ENCODE measurements around the gene ASB6. TPM values are rescaled to one million over a fixed set of nuclear protein-coding genes. Genes with fewer than 3 reads are reported as not detected.

The ASB6 gene
- total RNA-seq, 1 donor from 2014 or later = 9.2 TPM

- no peak overlapping the region for H3K27ac ChIP-seq
- Mint-ChIP-seq H3K9me3 (no peaks in the 10 kb centered on the region), H3K27me3 (ENCODE audit: insufficient read depth, low read depth) (peaks cover 19% of the 10 kb centered on the region), H3K4me3 (peak overlapping the region; percentile 51), H3K4me1 (peaks cover 69% of the 10 kb centered on the region), H3K27ac (no peak overlapping the region), H3K36me3 (no peaks in the 10 kb centered on the region)
- H4K20me1 ChIP-seq (ENCODE audit: low read depth) = no peaks in the 10 kb centered on the region
- H3K79me2 ChIP-seq (ENCODE audit: low read depth) = no peaks in the 10 kb centered on the region
- no peak for DNase-seq (ENCODE audit: low spot score)
- H3K27me3 ChIP-seq = no peaks in the 10 kb centered on the region
- no peak overlapping the region for H3K9ac ChIP-seq
- H3K4me1 ChIP-seq = peaks cover 19% of the 10 kb centered on the region
- H3K4me3 ChIP-seq = no peak overlapping the region
- H3K9me3 ChIP-seq (ENCODE audit: low read depth) = no peaks in the 10 kb centered on the region
- no peak overlapping the region for H3K4me2 ChIP-seq
- TF ChIP-seq EZH2phosphoT487 (IDR thresholded peaks at IDR 0.05) = no peak
- no peak for TF ChIP-seq EZH2 (IDR thresholded peaks at IDR 0.05)
- no peak for TF ChIP-seq CTCF (IDR thresholded peaks at IDR 0.05)
- no peaks in the 10 kb centered on the region for H3K36me3 ChIP-seq
- no peak overlapping the region for H2AFZ ChIP-seq (replicated peaks)
- peaks cover 19% of the 10 kb centered on the region for H3F3A ChIP-seq (ENCODE audit: low read depth)
These were observed 55.3 kb downstream of the ASB6 start for GRCh38 chr9:129586685-129587084.

- no peaks in the 10 kb centered on the region for H3K27me3 ChIP-seq
- H3K4me2 ChIP-seq = no peak overlapping the region
- no peaks in the 10 kb centered on the region for H3K79me2 ChIP-seq (ENCODE audit: low read depth)
- Mint-ChIP-seq H3K9me3 (no peaks in the 10 kb centered on the region), H3K27me3 (ENCODE audit: insufficient read depth, low read depth) (peaks cover 16% of the 10 kb centered on the region), H3K27ac (peak overlapping the region; percentile 64), H3K4me1 (peaks cover 66% of the 10 kb centered on the region), H3K4me3 (no peak overlapping the region), H3K36me3 (no peaks in the 10 kb centered on the region)
- H3K4me1 ChIP-seq = peaks cover 19% of the 10 kb centered on the region
- H3K9me3 ChIP-seq (ENCODE audit: low read depth) = no peaks in the 10 kb centered on the region
- no peak overlapping the region for H3K4me3 ChIP-seq
- no peak overlapping the region for H2AFZ ChIP-seq (replicated peaks)
- no peak overlapping the region for H3K9ac ChIP-seq
- no peaks in the 10 kb centered on the region for H3K36me3 ChIP-seq
- H4K20me1 ChIP-seq (ENCODE audit: low read depth) = no peaks in the 10 kb centered on the region
- H3K27ac ChIP-seq = no peak overlapping the region
- peaks cover 19% of the 10 kb centered on the region for H3F3A ChIP-seq (ENCODE audit: low read depth)
- no peak for TF ChIP-seq EZH2phosphoT487 (IDR thresholded peaks at IDR 0.05)
- no peak for TF ChIP-seq CTCF (IDR thresholded peaks at IDR 0.05)
- no peak for TF ChIP-seq EZH2 (IDR thresholded peaks at IDR 0.05)
- DNase-seq (ENCODE audit: low spot score) = no peak
These were observed 55.7 kb downstream of the ASB6 start for GRCh38 chr9:129586245-129586644.

GRCh38 chr9:129585352-129585751 lies 56.6 kb downstream of the ASB6 start:
- peaks cover 18% of the 10 kb centered on the region for H3K27me3 Mint-ChIP-seq (ENCODE audit: insufficient read depth, low read depth)
- no peaks in the 10 kb centered on the region for H3K36me3 Mint-ChIP-seq
- no peak for TF ChIP-seq CTCF (IDR thresholded peaks at IDR 0.05)
- peaks cover 58% of the 10 kb centered on the region for H3K4me1 Mint-ChIP-seq
- Histone ChIP-seq H3K9me3 (ENCODE audit: low read depth) (no peaks in the 10 kb centered on the region), H3K79me2 (ENCODE audit: low read depth) (no peaks in the 10 kb centered on the region), H3K36me3 (no peaks in the 10 kb centered on the region), H3F3A (ENCODE audit: low read depth) (peaks cover 13% of the 10 kb centered on the region), H3K4me2 (no peak overlapping the region), H3K27me3 (no peaks in the 10 kb centered on the region), H3K4me1 (peaks cover 11% of the 10 kb centered on the region), H3K9ac (no peak overlapping the region), H4K20me1 (ENCODE audit: low read depth) (no peaks in the 10 kb centered on the region), H2AFZ (replicated peaks) (no peak overlapping the region), H3K4me3 (no peak overlapping the region), H3K27ac (no peak overlapping the region)
- peak overlapping the region; percentile 26 for H3K27ac Mint-ChIP-seq
- no peaks in the 10 kb centered on the region for H3K9me3 Mint-ChIP-seq
- H3K4me3 Mint-ChIP-seq = no peak overlapping the region
- DNase-seq (ENCODE audit: low spot score) = no peak

Other genes starting within 250 kb of the ASB6 start
- gene C9orf50, start 21.1 kb downstream of the ASB6 start, total RNA-seq (ENCODE audit: low replicate concordance) = not detected in 2 replicates
- 22.2 and 29.8 TPM in 2 replicates for gene NTMT1, start 16.0 kb downstream of the ASB6 start, total RNA-seq (ENCODE audit: low replicate concordance)
- gene PRRX2, start 23.5 kb upstream of the ASB6 start, total RNA-seq (ENCODE audit: low replicate concordance) = 1.5 and 5.2 TPM in 2 replicates
- gene PTGES, start 110.9 kb upstream of the ASB6 start, total RNA-seq (ENCODE audit: low replicate concordance) = 2.3 and 2.9 TPM in 2 replicates
- gene TOR1B, start 161.0 kb upstream of the ASB6 start, total RNA-seq (ENCODE audit: low replicate concordance) = 12.2 and 19.0 TPM in 2 replicates
- gene TOR1A, start 182.0 kb upstream of the ASB6 start, total RNA-seq (ENCODE audit: low replicate concordance) = 39.6 and 42.4 TPM in 2 replicates
- gene C9orf78, start 193.1 kb upstream of the ASB6 start, total RNA-seq (ENCODE audit: low replicate concordance) = 40.9 and 42.2 TPM in 2 replicates
- gene USP20, start 193.3 kb upstream of the ASB6 start, total RNA-seq (ENCODE audit: low replicate concordance) = 10.8 and 25.2 TPM in 2 replicates

Data from neural progenitor cell (in vitro differentiated cells).